ENCODE measurements around the gene IL3. TPM values are rescaled to one million over a fixed set of nuclear protein-coding genes. Genes with fewer than 3 reads are reported as not detected.

IL3 gene
- total RNA-seq, 1 donor: not detected

Other genes with a start within 250 kb of the IL3 start
- gene MEIKIN, start 115.0 kb upstream of the IL3 start, total RNA-seq: 1.0 TPM
- gene ACSL6, start 49.0 kb upstream of the IL3 start, total RNA-seq: 24.8 TPM
- gene CSF2, start 13.1 kb downstream of the IL3 start, total RNA-seq: 3.5 TPM
- 0.31 TPM for gene P4HA2, start 167.2 kb downstream of the IL3 start, total RNA-seq
- gene PDLIM4, start 197.0 kb downstream of the IL3 start, total RNA-seq: not detected
- gene SLC22A4, start 233.7 kb downstream of the IL3 start, total RNA-seq: 2.2 TPM

Data from mononuclear cell (primary cell).